Suprapubic skin (tissue), 4 donors: Measurements from ENCODE around the gene VSNL1.

Experiments
- CTCF ChIP-seq, 2 donors: fragments of 200-600 bp in 1 of 2; fragments of 450-650 bp in 1 of 2; sonication (generic) in 1 of 2; IDR thresholded peaks; one replicate each; pipeline ENCODE4 v1.5.1; 2016 to 2019; ENCODE audit warnings: antibody characterized with exemption in 2 of 2, mild to moderate bottlenecking in 1 of 2, moderate library complexity in 1 of 2
- EP300 ChIP-seq: sonication (generic); formaldehyde crosslinking; IDR thresholded peaks from one replicate; pipeline ENCODE4 v1.6.1; 2017; ENCODE audit warnings: antibody characterized with exemption
- POLR2A ChIP-seq, 2 donors: fragments of 450-650 bp; IDR thresholded peaks; one replicate each; pipeline ENCODE4 v1.6.1; 2017; ENCODE audit warnings: antibody characterized with exemption in 2 of 2, mild to moderate bottlenecking in 2 of 2, moderate library complexity in 2 of 2
- POLR2AphosphoS5 ChIP-seq, 3 donors: sonication (generic); formaldehyde crosslinking; IDR thresholded peaks; one replicate each; pipeline ENCODE4 v1.6.1; 2017; ENCODE audit warnings: antibody characterized with exemption in 3 of 3

- TF ChIP-seq POLR2A (IDR thresholded peaks at IDR 0.05) (no peak), CTCF (IDR thresholded peaks at IDR 0.05) (no peak), POLR2AphosphoS5 (IDR thresholded peaks at IDR 0.05) (no peak), EP300 (no peak)
Observed at GRCh38 chr2:17571681-17572080, 31.2 kb downstream of the VSNL1 start.
